Measurements from ENCODE around the gene PIPOX. TPM values are rescaled to one million over a fixed set of nuclear protein-coding genes. Genes with fewer than 3 reads are reported as not detected.

Gene PIPOX
- total RNA-seq, 1 donor from 2014 or later: 2.0 TPM

- DNase-seq (ENCODE audit: low read depth, low spot score): no peak
These were observed 23.3 kb upstream of the PIPOX start for GRCh38 chr17:29019475-29020181.

- DNase-seq (ENCODE audit: low read depth, low spot score): no peak
These were observed 22.4 kb upstream of the PIPOX start for GRCh38 chr17:29020576-29020975.

GRCh38 chr17:29021226-29021625 lies 21.7 kb upstream of the PIPOX start:
- no peak for DNase-seq (ENCODE audit: low read depth, low spot score)

- DNase-seq (ENCODE audit: low read depth, low spot score): no peak
These were observed 20.9 kb upstream of the PIPOX start for GRCh38 chr17:29022074-29022473.

GRCh38 chr17:29024316-29024952 lies 18.5 kb upstream of the PIPOX start:
- DNase-seq (ENCODE audit: low read depth, low spot score): no peak

- DNase-seq (ENCODE audit: low read depth, low spot score): no peak
These were observed 11.5 kb upstream of the PIPOX start for GRCh38 chr17:29031488-29031887.

GRCh38 chr17:29032013-29032856 lies 10.7 kb upstream of the PIPOX start:
- no peak for DNase-seq (ENCODE audit: low read depth, low spot score)

GRCh38 chr17:29032857-29033197 lies 10.1 kb upstream of the PIPOX start:
- DNase-seq (ENCODE audit: low read depth, low spot score): no peak

GRCh38 chr17:29034510-29034909 lies 8.4 kb upstream of the PIPOX start:
- no peak for DNase-seq (ENCODE audit: low read depth, low spot score)

- no peak for DNase-seq (ENCODE audit: low read depth, low spot score)
These were observed 6.4 kb upstream of the PIPOX start for GRCh38 chr17:29036584-29036983.

- no peak for DNase-seq (ENCODE audit: low read depth, low spot score)
These were observed 5.2 kb upstream of the PIPOX start for GRCh38 chr17:29037739-29038084.

GRCh38 chr17:29038085-29038795 lies 4.7 kb upstream of the PIPOX start:
- DNase-seq (ENCODE audit: low read depth, low spot score): no peak

GRCh38 chr17:29039764-29040598 lies 3.0 kb upstream of the PIPOX start:
- DNase-seq (ENCODE audit: low read depth, low spot score): no peak

- no peak for DNase-seq (ENCODE audit: low read depth, low spot score)
These were observed 1.9 kb upstream of the PIPOX start for GRCh38 chr17:29041091-29041490.

- no peak for DNase-seq (ENCODE audit: low read depth, low spot score)
These were observed 1.4 kb upstream of the PIPOX start for GRCh38 chr17:29041571-29041970.

GRCh38 chr17:29042026-29042678 lies 789 bp upstream of the PIPOX start:
- DNase-seq (ENCODE audit: low read depth, low spot score): no peak

- DNase-seq (ENCODE audit: low read depth, low spot score): no peak
These were observed 701 bp downstream of the PIPOX start for GRCh38 chr17:29043539-29044145.

GRCh38 chr17:29045026-29045425 lies 2.1 kb downstream of the PIPOX start:
- no peak for DNase-seq (ENCODE audit: low read depth, low spot score)

GRCh38 chr17:29045734-29046472 lies 3.0 kb downstream of the PIPOX start:
- no peak for DNase-seq (ENCODE audit: low read depth, low spot score)

All from pulmonary artery endothelial cell (primary cell).